ENCODE measurements around the gene SERTAD4.

Gene SERTAD4

GRCh38 chr1:210233495-210234328 lies 1.1 kb downstream of the SERTAD4 start:
- DNase-seq: peak; percentile 26

- DNase-seq: no peak
Measured at GRCh38 chr1:210234329-210234757, 1.7 kb downstream of the SERTAD4 start.

GRCh38 chr1:210235363-210236053 lies 2.9 kb downstream of the SERTAD4 start:
- no peak for DNase-seq

- DNase-seq: no peak
Measured at GRCh38 chr1:210236386-210236839, 3.8 kb downstream of the SERTAD4 start.

- DNase-seq: no peak
Measured at GRCh38 chr1:210236840-210237409, 4.3 kb downstream of the SERTAD4 start.

- DNase-seq: no peak
Measured at GRCh38 chr1:210237479-210237878, 4.9 kb downstream of the SERTAD4 start.

- DNase-seq: no peak
Measured at GRCh38 chr1:210237981-210238380, 5.4 kb downstream of the SERTAD4 start.

GRCh38 chr1:210239349-210240111 lies 6.9 kb downstream of the SERTAD4 start:
- no peak for DNase-seq

GRCh38 chr1:210241121-210241520 lies 8.5 kb downstream of the SERTAD4 start:
- no peak for DNase-seq

GRCh38 chr1:210244746-210245367 lies 12.3 kb downstream of the SERTAD4 start:
- no peak for DNase-seq

GRCh38 chr1:210246447-210246846 lies 13.9 kb downstream of the SERTAD4 start:
- no peak for DNase-seq

GRCh38 chr1:210248341-210248740 lies 15.7 kb downstream of the SERTAD4 start:
- no peak for DNase-seq

- no peak for DNase-seq
Measured at GRCh38 chr1:210250665-210250997, 18.0 kb downstream of the SERTAD4 start.

- DNase-seq: no peak
Measured at GRCh38 chr1:210250998-210251679, 18.5 kb downstream of the SERTAD4 start.

- no peak for DNase-seq
Measured at GRCh38 chr1:210251680-210252490, 19.3 kb downstream of the SERTAD4 start.

GRCh38 chr1:210252621-210253051 lies 20.0 kb downstream of the SERTAD4 start:
- no peak for DNase-seq

- no peak for DNase-seq
Measured at GRCh38 chr1:210254298-210254697, 21.7 kb downstream of the SERTAD4 start.

- no peak for DNase-seq
Measured at GRCh38 chr1:210257698-210258529, 25.3 kb downstream of the SERTAD4 start.

- no peak for DNase-seq
Measured at GRCh38 chr1:210259561-210259960, 27.0 kb downstream of the SERTAD4 start.

- DNase-seq: no peak
Measured at GRCh38 chr1:210260096-210260495, 27.5 kb downstream of the SERTAD4 start.
